ENCODE measurements around the gene CD8A. TPM values are rescaled to one million over a fixed set of nuclear protein-coding genes. Genes with fewer than 3 reads are reported as not detected.

Gene CD8A
- total RNA-seq, 4 donors from 2014 or later, result 0.83 to 5.5 (median 1.1) TPM

- H3K4me3 ChIP-seq, result no peak overlapping the region
- no peaks in the 10 kb centered on the region for H3K36me3 ChIP-seq
- no peak overlapping the region for H3K27ac ChIP-seq (replicated peaks in 1 of 4)
- DNase-seq (ENCODE audit: extremely low spot score), result no peak
- H3K27me3 ChIP-seq, result no peaks in the 10 kb centered on the region
- peaks cover 0 to 10% (median 7%) of the 10 kb centered on the region in 4 donors for H3K4me1 ChIP-seq
- WGBS, result 90% methylated on average over 7 of the region's 7 CpGs
- no peaks in the 10 kb centered on the region for H3K9me3 ChIP-seq
- intact Hi-C loops (cut with DNase I), result no loop called here
- no peak for TF ChIP-seq EP300 (IDR thresholded peaks at IDR 0.05)
- no peak for TF ChIP-seq POLR2A (IDR thresholded peaks at IDR 0.05; ENCODE audit: low read depth)
- TF ChIP-seq CTCF (IDR thresholded peaks at IDR 0.05), result no peak
- no peak for TF ChIP-seq POLR2AphosphoS5 (IDR thresholded peaks at IDR 0.05)
These were observed 41.8 kb upstream of the CD8A start for GRCh38 chr2:86832334-86833096.

DNA sequence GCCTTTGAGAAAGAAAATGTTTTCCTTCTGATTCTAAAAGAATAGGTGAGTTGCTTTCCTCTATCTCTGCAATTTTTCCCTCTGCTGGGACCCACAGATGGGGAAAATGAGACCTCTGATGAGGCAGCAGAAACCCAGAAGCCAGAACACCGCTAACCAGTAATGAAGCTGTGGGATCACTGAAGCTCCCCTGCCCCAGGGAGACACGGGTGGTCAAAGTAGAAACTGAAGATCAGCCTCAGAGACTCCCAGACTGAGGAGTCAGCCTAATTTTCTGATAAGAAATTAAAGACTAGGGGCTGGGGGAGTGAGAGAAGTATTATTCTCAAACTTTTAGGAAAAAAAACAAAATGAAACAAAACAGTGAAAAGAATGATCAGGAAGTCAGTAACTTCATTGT, 40.8 kb upstream of the CD8A start:
- Histone ChIP-seq H3K4me3 (no peak overlapping the region), H3K27me3 (no peaks in the 10 kb centered on the region), H3K36me3 (no peaks in the 10 kb centered on the region), H3K9me3 (no peaks in the 10 kb centered on the region), H3K27ac (replicated peaks in 1 of 4) (no peak overlapping the region), H3K4me1 (peaks cover 0 to 2% (median under 1%) of the 10 kb centered on the region in 4 donors)
- intact Hi-C loops (cut with DNase I), result no loop called here
- TF ChIP-seq POLR2A (IDR thresholded peaks at IDR 0.05; ENCODE audit: low read depth) (no peak), CTCF (IDR thresholded peaks at IDR 0.05) (no peak), POLR2AphosphoS5 (IDR thresholded peaks at IDR 0.05) (no peak), EP300 (IDR thresholded peaks at IDR 0.05) (no peak)
- WGBS, result 55% methylated on average over 2 of the region's 2 CpGs
- no peak for DNase-seq (ENCODE audit: extremely low spot score)

GRCh38 chr2:86826951-86827350, 36.2 kb upstream of the CD8A start:
- no peak overlapping the region for H3K27ac ChIP-seq (replicated peaks in 1 of 4)
- no peak overlapping the region for H3K4me3 ChIP-seq
- TF ChIP-seq POLR2AphosphoS5 (IDR thresholded peaks at IDR 0.05) (no peak), CTCF (IDR thresholded peaks at IDR 0.05) (no peak), EP300 (IDR thresholded peaks at IDR 0.05) (no peak), POLR2A (IDR thresholded peaks at IDR 0.05; ENCODE audit: low read depth) (no peak)
- DNase-seq (ENCODE audit: extremely low spot score), result no peak
- 90% methylated on average over 2 of the region's 4 CpGs for WGBS
- H3K27me3 ChIP-seq, result peaks cover 0 to 17% (median 0%) of the 10 kb centered on the region in 4 donors
- H3K4me1 ChIP-seq, result no peaks in the 10 kb centered on the region
- H3K9me3 ChIP-seq, result peaks cover 0 to 8% (median 4%) of the 10 kb centered on the region in 4 donors
- intact Hi-C loops (cut with DNase I), result no loop called here
- no peaks in the 10 kb centered on the region for H3K36me3 ChIP-seq

- Histone ChIP-seq H3K27ac (replicated peaks in 1 of 4) (no peak overlapping the region), H3K36me3 (no peaks in the 10 kb centered on the region), H3K9me3 (peaks cover 0 to 8% (median 4%) of the 10 kb centered on the region in 4 donors), H3K4me3 (no peak overlapping the region), H3K4me1 (no peaks in the 10 kb centered on the region), H3K27me3 (peaks cover 0 to 23% (median 0%) of the 10 kb centered on the region in 4 donors)
- no peak for TF ChIP-seq POLR2AphosphoS5 (IDR thresholded peaks at IDR 0.05)
- no peak for TF ChIP-seq EP300 (IDR thresholded peaks at IDR 0.05)
- no peak for TF ChIP-seq CTCF (IDR thresholded peaks at IDR 0.05)
- TF ChIP-seq POLR2A (IDR thresholded peaks at IDR 0.05; ENCODE audit: low read depth), result no peak
- intact Hi-C loops (cut with DNase I), result no loop called here
- 73% methylated on average over 14 of the region's 16 CpGs for WGBS
- DNase-seq (ENCODE audit: extremely low spot score), result peak; percentile 91
These were observed 35.1 kb upstream of the CD8A start for GRCh38 chr2:86825693-86826381.

Measured in esophagus muscularis mucosa (tissue), 4 donors.